Esophagus muscularis mucosa (tissue), 4 donors: ENCODE results near the gene PPP6R3.

Experiments used
- CTCF ChIP-seq, 3 experiments: fragments of 200-600 bp in 2 of 3; fragments of 450-650 bp in 1 of 3; sonication (generic) in 2 of 3; IDR thresholded peaks; one replicate each; pipeline ENCODE4 v1.5.1; 2017 to 2019; ENCODE audit warnings: antibody characterized with exemption in 3 of 3, mild to moderate bottlenecking in 2 of 3, moderate library complexity in 1 of 3
- EP300 ChIP-seq: sonication (generic); formaldehyde crosslinking; IDR thresholded peaks from one replicate; pipeline ENCODE4 v1.6.1; 2017; ENCODE audit warnings: antibody characterized with exemption
- POLR2A ChIP-seq: fragments of 450-650 bp; IDR thresholded peaks from one replicate; pipeline ENCODE4 v1.6.1; 2017; ENCODE audit warnings: antibody characterized with exemption, moderate library complexity, mild to moderate bottlenecking, low read depth

GRCh38 chr11:68581439-68581838 lies 120.9 kb downstream of the PPP6R3 start:
- no peak for TF ChIP-seq CTCF (IDR thresholded peaks at IDR 0.05)
- no peak for TF ChIP-seq EP300
- TF ChIP-seq POLR2A, result no peak
